Activated CD8-positive, alpha-beta T cell treated with anti-CD3 and anti-CD28 coated beads, Interleukin-2, amount 10 ng/mL, durations not matched to agents 7 days and 5 days (primary cell): ENCODE results near the gene GAS5. TPM values are rescaled to one million over a fixed set of nuclear protein-coding genes. Genes with fewer than 3 reads are reported as not detected.
"Not testable (repeated sequence)": the region's sequence is repeated elsewhere in the genome, so short reads cannot be mapped to it uniquely, and the experiment has no call there.

Source experiments
- ATAC-seq: fragments of 150-1000 bp; cut with Tn5 transposase; one replicate; pipeline ENCODE4 v1.10.0; 2021; ENCODE audit warnings: moderate library complexity
- CTCF ChIA-PET: fragments of 350-600 bp; sonication (Branson Sonifier 250); formaldehyde crosslinking; loops from one replicate; lab custom pipeline; 2021; ENCODE audit warnings: antibody characterized with exemption; lab: Charles Lee
- POLR2A ChIA-PET: fragments of 350-600 bp; sonication (Branson Sonifier 250); formaldehyde crosslinking; loops from one replicate; lab custom pipeline; 2021; ENCODE audit warnings: antibody characterized with exemption; lab: Charles Lee
- DNase-seq: peaks from one replicate; pipeline ENCODE4 v3.0.0-alpha.2; 2020
- H3K27ac Mint-ChIP-seq: one replicate; pipeline ENCODE4 v1.8.0; 2021; ENCODE audit warnings: mild to moderate bottlenecking, mixed read lengths
- H3K27me3 Mint-ChIP-seq: one replicate; pipeline ENCODE4 v1.8.0; 2021; ENCODE audit warnings: low read depth, mixed read lengths
- H3K36me3 Mint-ChIP-seq: one replicate; pipeline ENCODE4 v1.8.0; 2021; ENCODE audit warnings: low read depth, mixed read lengths
- H3K4me1 Mint-ChIP-seq: one replicate; pipeline ENCODE4 v1.8.0; 2021; ENCODE audit warnings: low read depth, mixed read lengths
- H3K4me3 Mint-ChIP-seq: one replicate; pipeline ENCODE4 v1.8.0; 2021; ENCODE audit warnings: mild to moderate bottlenecking, mixed read lengths
- H3K9me3 Mint-ChIP-seq: one replicate; pipeline ENCODE4 v1.8.0; 2022; ENCODE audit warnings: mixed read lengths; ENCODE audit not compliant: insufficient read depth
- total RNA-seq, 2 experiments: library from RNA; stranded (reverse); gene quantifications; one replicate each; pipeline ENCODE4 v1.2.3, GENCODE V29; 2021

Gene GAS5
- total RNA-seq, 2 experiments from 2014 or later = 356 to 367 TPM

GRCh38 chr1:173888749-173889148 lies 21.0 kb upstream of the GAS5 start:
- H3K27ac Mint-ChIP-seq = no peak overlapping the region
- peaks cover 35% of the 10 kb centered on the region for H3K36me3 Mint-ChIP-seq
- H3K27me3 Mint-ChIP-seq = no peaks in the 10 kb centered on the region
- no peak for ATAC-seq
- no peaks in the 10 kb centered on the region for H3K9me3 Mint-ChIP-seq
- POLR2A ChIA-PET = interaction anchor here (0.7 to 2.6 kb wide), 3 partner anchors 8 to 21 kb away, joined by 3 to 10 read pairs (median 3); partner anchors contain the start of genes GAS5 and ZBTB37
- CTCF ChIA-PET = interaction anchor here (1.3 kb wide), 1 partner anchor 459 kb away, joined by 3 read pairs; no protein-coding TSS in a partner anchor
- no peak for DNase-seq
- H3K4me1 Mint-ChIP-seq = peaks cover 17% of the 10 kb centered on the region
- no peak overlapping the region for H3K4me3 Mint-ChIP-seq

GRCh38 chr1:173887627-173888026 lies 19.8 kb upstream of the GAS5 start:
- DNase-seq (no peak), ATAC-seq (no peak)
- Mint-ChIP-seq H3K4me1 (peaks cover 17% of the 10 kb centered on the region), H3K27ac (no peak overlapping the region), H3K9me3 (no peaks in the 10 kb centered on the region), H3K27me3 (no peaks in the 10 kb centered on the region), H3K36me3 (peaks cover 35% of the 10 kb centered on the region), H3K4me3 (no peak overlapping the region)
- ChIA-PET POLR2A (no interaction called here), CTCF (interaction anchor here (1.3 kb wide), 1 partner anchor 458 kb away, joined by 3 read pairs; no protein-coding TSS in a partner anchor)

DNA sequence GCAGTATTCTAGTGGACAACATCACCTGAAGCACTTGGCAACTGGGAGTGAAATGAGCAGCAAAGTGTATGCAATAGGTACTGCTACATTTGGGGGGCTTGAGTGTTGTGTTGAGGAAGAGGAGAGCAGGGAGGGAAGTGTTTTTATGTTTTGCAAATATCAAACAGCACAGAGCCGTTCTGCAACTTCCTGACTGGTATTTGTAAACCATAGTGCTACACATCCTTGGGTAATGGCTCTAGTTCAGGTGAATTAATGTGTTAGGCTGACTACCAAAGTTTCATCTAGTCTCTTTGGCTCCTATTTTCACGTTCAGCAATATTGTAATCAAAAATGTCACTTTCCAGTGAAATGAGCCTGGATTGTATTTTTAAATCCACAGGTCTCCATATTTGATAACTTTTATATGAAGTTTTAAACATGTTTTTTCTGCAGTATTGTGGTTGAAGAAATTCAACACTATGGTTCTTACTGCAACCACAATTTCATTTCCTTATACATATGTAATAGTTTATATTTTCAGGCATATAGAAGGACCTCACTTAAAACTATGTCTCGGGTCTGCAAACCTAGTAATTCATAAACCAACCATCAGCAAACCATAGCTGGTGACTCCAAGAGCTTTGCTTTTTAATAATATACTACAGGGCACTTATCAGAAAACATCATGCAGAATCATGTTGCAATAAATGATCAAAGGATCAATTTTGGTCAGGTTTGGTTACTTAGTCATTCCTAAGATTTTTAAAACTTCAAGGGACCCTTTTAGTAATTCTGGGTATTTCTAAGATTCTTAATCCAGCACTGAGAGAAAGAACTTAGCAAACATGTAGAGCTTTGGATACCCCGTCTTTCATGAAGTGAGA lies 19.2 kb upstream of the GAS5 start:
- Mint-ChIP-seq H3K4me3 (no peak overlapping the region), H3K27ac (peak overlapping the region; percentile 53), H3K27me3 (no peaks in the 10 kb centered on the region), H3K9me3 (no peaks in the 10 kb centered on the region), H3K36me3 (peaks cover 37% of the 10 kb centered on the region), H3K4me1 (peaks cover 17% of the 10 kb centered on the region)
- ATAC-seq = no peak
- no peak for DNase-seq
- ChIA-PET CTCF (no interaction called here), POLR2A (no interaction called here)

DNA sequence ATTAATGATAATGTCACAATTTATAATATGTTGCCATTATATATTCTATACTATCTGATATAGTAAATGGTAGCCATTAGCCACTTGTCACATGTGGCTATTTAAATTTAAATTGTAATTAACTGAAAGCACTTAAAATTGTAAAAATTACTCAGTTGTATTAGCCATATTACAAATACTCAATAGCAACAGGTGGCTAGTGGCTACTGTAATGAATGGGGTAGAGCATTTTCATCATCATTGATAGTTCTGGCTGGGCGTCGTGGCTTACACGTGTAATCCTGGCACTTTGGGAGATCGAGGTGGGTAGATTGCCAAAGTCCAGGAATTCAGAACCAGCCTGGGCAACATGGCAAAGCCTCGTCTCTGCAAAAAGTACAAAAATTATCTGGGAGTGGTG lies 16.9 kb upstream of the GAS5 start:
- DNase-seq (no peak), ATAC-seq (no peak)
- Mint-ChIP-seq H3K4me3 (no peak overlapping the region), H3K36me3 (peaks cover 39% of the 10 kb centered on the region), H3K4me1 (peaks cover 17% of the 10 kb centered on the region), H3K27me3 (no peaks in the 10 kb centered on the region), H3K9me3 (no peaks in the 10 kb centered on the region), H3K27ac (no peak overlapping the region)
- POLR2A ChIA-PET = no interaction called here
- CTCF ChIA-PET = no interaction called here

GRCh38 chr1:173881117-173881516 lies 13.3 kb upstream of the GAS5 start:
- H3K27ac Mint-ChIP-seq, POLR2A ChIA-PET, CTCF ChIA-PET, ATAC-seq, H3K4me1 Mint-ChIP-seq, H3K27me3 Mint-ChIP-seq, H3K4me3 Mint-ChIP-seq, H3K9me3 Mint-ChIP-seq, DNase-seq: not testable (repeated sequence)
- peaks cover 26% of the 10 kb centered on the region for H3K36me3 Mint-ChIP-seq

GRCh38 chr1:173878251-173878650 lies 10.5 kb upstream of the GAS5 start:
- no peak for ATAC-seq
- POLR2A ChIA-PET = interaction anchor here (0.6 kb wide), 1 partner anchor 10 kb away, joined by 3 read pairs; no protein-coding TSS in a partner anchor
- DNase-seq = no peak

DNA sequence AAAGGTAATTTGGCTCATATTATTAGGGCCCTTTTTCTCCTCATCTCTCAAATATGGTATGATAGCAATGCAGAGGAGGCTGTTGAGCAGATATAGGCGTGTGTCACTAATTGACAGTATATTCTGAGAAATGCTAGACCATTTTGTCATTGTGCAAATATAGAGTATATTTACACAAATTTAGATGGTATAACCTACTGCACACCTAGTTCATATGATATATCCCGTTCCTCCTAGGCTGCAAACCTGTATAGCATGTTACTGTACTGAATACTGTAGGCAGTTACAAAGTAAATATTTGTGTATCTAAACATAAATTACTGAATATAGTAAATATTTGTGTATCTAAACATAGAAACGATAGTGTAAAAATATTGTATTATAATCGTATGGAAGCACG lies 8.9 kb upstream of the GAS5 start:
- no peak for DNase-seq
- Mint-ChIP-seq H3K36me3 (peaks cover 36% of the 10 kb centered on the region), H3K9me3 (no peaks in the 10 kb centered on the region), H3K4me1 (peaks cover 3% of the 10 kb centered on the region), H3K27me3 (no peaks in the 10 kb centered on the region), H3K27ac (no peak overlapping the region), H3K4me3 (no peak overlapping the region)
- ATAC-seq = no peak
- CTCF ChIA-PET = no interaction called here
- POLR2A ChIA-PET = no interaction called here

More at GRCh38 chr1:173878251-173878650, 10.5 kb upstream of the GAS5 start:
- H3K4me1 Mint-ChIP-seq = no peaks in the 10 kb centered on the region
- H3K9me3 Mint-ChIP-seq = no peaks in the 10 kb centered on the region
- no peak overlapping the region for H3K27ac Mint-ChIP-seq
- no peaks in the 10 kb centered on the region for H3K27me3 Mint-ChIP-seq
- CTCF ChIA-PET = no interaction called here
- no peak overlapping the region for H3K4me3 Mint-ChIP-seq
- peaks cover 32% of the 10 kb centered on the region for H3K36me3 Mint-ChIP-seq

GRCh38 chr1:173871500-173871899 lies 3.7 kb upstream of the GAS5 start:
- Mint-ChIP-seq H3K4me3 (peak overlapping the region; percentile 40), H3K4me1 (peaks cover 36% of the 10 kb centered on the region)
- POLR2A ChIA-PET = no interaction called here

GRCh38 chr1:173871091-173871490 lies 3.3 kb upstream of the GAS5 start:
- DNase-seq (no peak), ATAC-seq (no peak)
- peaks cover 47% of the 10 kb centered on the region for H3K36me3 Mint-ChIP-seq
- peaks cover 38% of the 10 kb centered on the region for H3K4me1 Mint-ChIP-seq
- ChIA-PET POLR2A (interaction anchor here (1.0 kb wide), 1 partner anchor 47 kb away, joined by 3 read pairs; no protein-coding TSS in a partner anchor), CTCF (interaction anchor here (1.5 kb wide), 1 partner anchor 441 kb away, joined by 7 read pairs; no protein-coding TSS in a partner anchor)
- H3K9me3 Mint-ChIP-seq = no peaks in the 10 kb centered on the region
- H3K27me3 Mint-ChIP-seq = no peaks in the 10 kb centered on the region
- H3K27ac Mint-ChIP-seq = peak overlapping the region; percentile 80
- peak overlapping the region; percentile 39 for H3K4me3 Mint-ChIP-seq

More at GRCh38 chr1:173871500-173871899, 3.7 kb upstream of the GAS5 start:
- Mint-ChIP-seq H3K36me3 (peaks cover 44% of the 10 kb centered on the region), H3K9me3 (no peaks in the 10 kb centered on the region), H3K27me3 (no peaks in the 10 kb centered on the region), H3K27ac (peak overlapping the region; percentile 80)
- CTCF ChIA-PET = interaction anchor here (1.5 kb wide), 1 partner anchor 441 kb away, joined by 7 read pairs; no protein-coding TSS in a partner anchor
- ATAC-seq (no peak), DNase-seq (no peak)

DNA sequence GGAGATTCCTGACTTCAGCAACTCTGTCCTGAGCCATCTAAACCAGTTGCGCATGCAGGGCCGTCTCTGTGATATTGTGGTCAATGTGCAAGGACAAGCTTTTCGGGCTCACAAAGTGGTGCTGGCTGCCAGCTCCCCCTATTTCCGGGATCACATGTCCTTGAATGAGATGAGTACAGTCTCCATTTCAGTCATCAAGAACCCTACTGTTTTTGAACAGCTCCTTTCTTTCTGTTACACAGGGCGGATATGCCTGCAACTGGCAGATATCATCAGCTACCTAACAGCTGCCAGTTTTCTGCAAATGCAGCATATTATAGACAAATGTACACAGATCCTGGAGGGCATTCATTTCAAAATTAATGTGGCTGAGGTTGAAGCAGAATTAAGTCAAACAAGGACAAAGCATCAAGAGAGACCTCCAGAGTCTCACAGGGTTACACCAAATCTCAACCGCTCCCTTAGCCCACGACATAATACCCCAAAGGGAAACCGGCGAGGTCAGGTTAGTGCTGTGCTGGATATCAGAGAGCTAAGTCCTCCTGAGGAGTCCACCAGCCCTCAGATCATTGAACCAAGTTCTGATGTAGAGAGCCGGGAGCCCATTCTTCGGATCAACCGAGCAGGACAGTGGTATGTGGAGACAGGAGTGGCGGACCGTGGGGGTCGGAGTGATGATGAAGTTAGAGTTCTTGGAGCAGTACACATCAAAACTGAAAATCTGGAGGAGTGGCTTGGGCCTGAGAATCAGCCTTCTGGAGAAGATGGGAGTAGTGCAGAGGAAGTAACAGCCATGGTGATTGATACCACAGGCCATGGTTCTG lies 2.7 kb upstream of the GAS5 start:
- H3K27me3 Mint-ChIP-seq = no peaks in the 10 kb centered on the region
- peak overlapping the region; percentile 39 for H3K4me3 Mint-ChIP-seq
- no peak for ATAC-seq
- CTCF ChIA-PET = interaction anchor here (1.1 to 1.5 kb wide), 2 partner anchors 26 to 440 kb away, joined by 3 to 7 read pairs; no protein-coding TSS in a partner anchor
- POLR2A ChIA-PET = interaction anchor here (0.7 to 3.0 kb wide), 3 partner anchors 47 to 397 kb away, joined by 3 to 21 read pairs (median 3); partner anchors contain the start of gene RC3H1
- peaks cover 47% of the 10 kb centered on the region for H3K36me3 Mint-ChIP-seq
- DNase-seq = peak; percentile 58
- no peaks in the 10 kb centered on the region for H3K9me3 Mint-ChIP-seq
- peak overlapping the region; percentile 80 for H3K27ac Mint-ChIP-seq
- peaks cover 45% of the 10 kb centered on the region for H3K4me1 Mint-ChIP-seq

DNA sequence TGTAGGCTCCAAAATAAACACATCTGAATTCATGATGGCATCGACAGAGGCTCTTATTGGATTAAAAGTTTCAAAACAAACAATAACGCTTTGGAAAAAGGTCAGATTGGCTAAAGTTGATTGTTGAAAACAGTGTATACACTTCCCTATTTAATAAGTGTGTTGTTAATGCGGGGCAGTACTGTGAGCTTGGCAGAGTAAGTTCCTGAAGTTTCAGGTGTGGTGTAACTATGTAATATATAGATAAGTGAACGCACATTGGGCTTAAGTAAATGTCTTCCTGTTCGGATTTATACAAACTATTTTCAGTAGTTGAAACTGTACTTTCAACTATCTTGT lies 1.2 kb upstream of the GAS5 start:
- Mint-ChIP-seq H3K4me3 (peak overlapping the region; percentile 89), H3K27ac (peak overlapping the region; percentile 94), H3K4me1 (peaks cover 59% of the 10 kb centered on the region), H3K9me3 (no peaks in the 10 kb centered on the region), H3K27me3 (no peaks in the 10 kb centered on the region), H3K36me3 (peaks cover 59% of the 10 kb centered on the region)
- no peak for ATAC-seq
- ChIA-PET CTCF (interaction anchor here (0.9 to 3.2 kb wide), 7 partner anchors 12 to 439 kb away, joined by 3 to 12 read pairs (median 4); partner anchors contain the start of genes CENPL, DARS2, KLHL20 and RC3H1), POLR2A (interaction anchor here (0.8 to 4.6 kb wide), 8 partner anchors 45 to 1154 kb away, joined by 3 to 36 read pairs (median 7); partner anchors contain the start of genes CENPL, DARS2, KLHL20 and MRPS14)
- DNase-seq = no peak
